Kidney (tissue), 14 donors: ENCODE results near the gene NPFF. TPM values are rescaled to one million over a fixed set of nuclear protein-coding genes. Genes with fewer than 3 reads are reported as not detected.

ENCODE experiments used
- DNase-seq, 5 donors: peaks; one replicate each; pipeline ENCODE4 v3.0.0-alpha.2; 2013 to 2020
- FAIRE-seq: peaks from 2 replicates; lab custom pipeline; 2012; peaks lifted over from hg19 to GRCh38; lab: Jason Lieb, UNC
- H3K27ac ChIP-seq, 2 donors: one replicate each; pipeline ENCODE4 v1.7.0; 2013; ENCODE audit warnings: low read depth in 2 of 2, low read length in 2 of 2, inconsistent platforms in 1 of 2
- H3K27me3 ChIP-seq: one replicate; pipeline ENCODE4 v1.7.1; 2013; ENCODE audit warnings: low read length, inconsistent platforms; ENCODE audit not compliant: control insufficient read depth, insufficient read depth
- H3K36me3 ChIP-seq, 3 donors: one replicate each; pipeline versions ENCODE4 v1.7.0 to v1.7.1; 2013; ENCODE audit warnings: low read length in 3 of 3, control low read depth in 1 of 3, inconsistent platforms in 1 of 3; ENCODE audit not compliant: insufficient read depth in 3 of 3, control insufficient read depth in 2 of 3
- H3K4me1 ChIP-seq, 3 donors: one replicate each; pipeline versions ENCODE4 v1.7.0 to v1.7.1; 2013; ENCODE audit warnings: low read length in 3 of 3, inconsistent platforms in 1 of 3, low read depth in 1 of 3; ENCODE audit not compliant: control insufficient read depth in 2 of 3, insufficient read depth in 2 of 3
- H3K4me3 ChIP-seq, 3 donors: one replicate each; pipeline versions ENCODE4 v1.7.0 to v1.8.1; 2013; ENCODE audit warnings: low read length in 3 of 3, control low read depth in 1 of 3, inconsistent platforms in 1 of 3
- H3K9ac ChIP-seq, 3 donors: one replicate each; pipeline versions ENCODE4 v1.7.0 to v1.7.1; 2013; ENCODE audit warnings: low read length in 3 of 3, control low read depth in 1 of 3, inconsistent platforms in 1 of 3
- H3K9me3 ChIP-seq, 3 donors: one replicate each; pipeline versions ENCODE4 v1.7.0 to v1.7.1; 2013; ENCODE audit warnings: low read length in 3 of 3, control low read depth in 1 of 3, inconsistent platforms in 1 of 3; ENCODE audit not compliant: control insufficient read depth in 2 of 3, insufficient read depth in 1 of 3
- CTCF ChIP-seq: IDR thresholded peaks from 3 replicates; pipeline ENCODE4 v1.5.1; 2012; ENCODE audit warnings: mild to moderate bottlenecking, moderate library complexity, borderline replicate concordance; ENCODE audit not compliant: insufficient read depth; ENCODE audit errors: extremely low read depth
- intact Hi-C: fragments of 100-400 bp; cut with DNase I; formaldehyde crosslinking; loops from one replicate; pipeline ENCODE4 v1.11.1; 2022
- polyA plus RNA-seq: library from polyadenylated mRNA; stranded (reverse); fragments of 350-450 nt; fragmentation: Illumina TruSeq; extraction: RNeasy Lipid Tissue Mini Kit (QIAGEN cat#74804); gene quantifications from one replicate; pipeline ENCODE4 v1.2.3, GENCODE V29; 2014; ENCODE audit warnings: low read depth, low replicate concordance; ENCODE audit not compliant: insufficient read depth
- total RNA-seq: library from RNA; stranded (reverse); fragmentation: NEBNext Ultra II Directional; extraction: Animal tissue kit (Norgen Biotek cat#: 25700); gene quantifications from one replicate; pipeline ENCODE4 v1.2.1, GENCODE V29; 2021
- donor health status: control.
- donor health status: control.
- donor health status: control.
- donor health status: control.
- donor health status: control.
- donor health status: DM: yes; HTN: yes; CAD: no.
- donor health status: Normal renal cell carcinoma (clear cell type).

The NPFF gene
- total and polyA plus RNA-seq, 2 donors from 2014 or later: 1.3 TPM; not detected in 1

GRCh38 chr12:53523131-53523530 lies 15.8 kb upstream of the NPFF start:
- Histone ChIP-seq H3K9ac (no peak overlapping the region), H3K9me3 (no peaks in the 10 kb centered on the region), H3K36me3 (peaks cover 9 to 45% (median 22%) of the 10 kb centered on the region in 3 donors), H3K4me1 (no peaks in the 10 kb centered on the region), H3K27me3 (no peaks in the 10 kb centered on the region), H3K27ac (no peak overlapping the region), H3K4me3 (no peak overlapping the region)
- TF ChIP-seq CTCF: no peak
- no peak for DNase-seq
- intact Hi-C loops: no loop called here
- no peak for FAIRE-seq

- intact Hi-C loops: loop anchor here (10.0 kb wide), 1 partner anchor 184 kb away; the partner anchor contains the start of gene SP7
- Histone ChIP-seq H3K9ac (no peak overlapping the region), H3K9me3 (no peaks in the 10 kb centered on the region), H3K4me1 (no peaks in the 10 kb centered on the region), H3K36me3 (peaks cover 13 to 65% (median 38%) of the 10 kb centered on the region in 3 donors), H3K4me3 (no peak overlapping the region), H3K27me3 (no peaks in the 10 kb centered on the region), H3K27ac (no peak overlapping the region)
- no peak for DNase-seq
- FAIRE-seq: no peak
- no peak for TF ChIP-seq CTCF
These were observed 11.1 kb upstream of the NPFF start for GRCh38 chr12:53518381-53518780.

- DNase-seq (no peak), FAIRE-seq (no peak)
- no peak for TF ChIP-seq CTCF
- Histone ChIP-seq H3K27me3 (no peaks in the 10 kb centered on the region), H3K9me3 (no peaks in the 10 kb centered on the region), H3K27ac (no peak overlapping the region), H3K36me3 (peaks cover 16 to 69% (median 39%) of the 10 kb centered on the region in 3 donors), H3K4me1 (no peaks in the 10 kb centered on the region), H3K9ac (no peak overlapping the region), H3K4me3 (no peak overlapping the region)
- intact Hi-C loops: loop anchor here (10.0 kb wide), 1 partner anchor 182 kb away; the partner anchor contains the start of gene SP7
These were observed 9.6 kb upstream of the NPFF start for GRCh38 chr12:53516758-53517455.

- no peak for FAIRE-seq
- intact Hi-C loops: loop anchor here (10.0 kb wide), 1 partner anchor 180 kb away; the partner anchor contains the start of gene SP7
- no peaks in the 10 kb centered on the region for H3K27me3 ChIP-seq
- H3K9ac ChIP-seq: no peak overlapping the region
- H3K4me3 ChIP-seq: no peak overlapping the region
- DNase-seq: no peak
- no peaks in the 10 kb centered on the region for H3K9me3 ChIP-seq
- peaks cover 11 to 55% (median 43%) of the 10 kb centered on the region in 3 donors for H3K36me3 ChIP-seq
- no peaks in the 10 kb centered on the region for H3K4me1 ChIP-seq
- H3K27ac ChIP-seq: no peak overlapping the region
- TF ChIP-seq CTCF: no peak
These were observed 8.0 kb upstream of the NPFF start for GRCh38 chr12:53515291-53515680.
